ENCODE measurements around the gene LRRN3.

Gene LRRN3

DNA sequence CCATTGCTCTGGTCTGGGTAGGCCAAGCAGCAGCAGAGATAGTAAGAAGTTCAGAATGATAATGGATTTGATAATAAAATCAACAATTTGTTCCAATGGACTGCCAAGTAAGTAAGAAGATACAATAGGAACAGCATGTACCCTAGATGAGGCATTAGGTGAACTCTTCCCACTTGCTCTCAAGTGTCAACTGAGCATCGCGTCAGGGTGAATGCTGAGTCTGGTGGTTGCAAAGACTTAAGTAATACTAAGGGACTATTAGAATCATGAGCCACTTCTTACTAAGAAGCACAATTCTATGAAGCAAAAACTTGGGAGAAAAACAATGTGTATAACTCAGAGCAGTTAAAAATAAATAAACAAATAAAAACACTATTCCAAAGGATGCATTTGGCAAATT lies 54.5 kb downstream of the LRRN3 start:
- H3K9ac ChIP-seq (ENCODE audit: low read depth, low read length), result no peak overlapping the region
- H3K36me3 ChIP-seq (ENCODE audit: insufficient read depth, low read length), result no peaks in the 10 kb centered on the region
- no peaks in the 10 kb centered on the region for H3K9me3 ChIP-seq (ENCODE audit: insufficient read depth, low read length, severe bottlenecking)
- no peak for ATAC-seq (ENCODE audit: insufficient read depth, low read depth)
- no peaks in the 10 kb centered on the region for H3K27me3 ChIP-seq (ENCODE audit: insufficient read depth, low read length, poor library complexity)
- H3K4me1 ChIP-seq (ENCODE audit: insufficient read depth, low read length), result no peaks in the 10 kb centered on the region
- no peak overlapping the region for H3K27ac ChIP-seq (ENCODE audit: low read length)
- H3K4me3 ChIP-seq (ENCODE audit: low read depth in 1 of 2, low read length in 2 of 2), result no peak overlapping the region
- no peak for DNase-seq
- H2AFZ ChIP-seq (ENCODE audit: low read depth, low read length), result no peak overlapping the region
- no peaks in the 10 kb centered on the region for H3K79me2 ChIP-seq (ENCODE audit: insufficient read depth, low read length)
- TF ChIP-seq EZH2 (IDR thresholded peaks at IDR 0.05; ENCODE audit: borderline replicate concordance, low read depth, low read length, severe bottlenecking), result no peak
- TF ChIP-seq, protein P1, sequence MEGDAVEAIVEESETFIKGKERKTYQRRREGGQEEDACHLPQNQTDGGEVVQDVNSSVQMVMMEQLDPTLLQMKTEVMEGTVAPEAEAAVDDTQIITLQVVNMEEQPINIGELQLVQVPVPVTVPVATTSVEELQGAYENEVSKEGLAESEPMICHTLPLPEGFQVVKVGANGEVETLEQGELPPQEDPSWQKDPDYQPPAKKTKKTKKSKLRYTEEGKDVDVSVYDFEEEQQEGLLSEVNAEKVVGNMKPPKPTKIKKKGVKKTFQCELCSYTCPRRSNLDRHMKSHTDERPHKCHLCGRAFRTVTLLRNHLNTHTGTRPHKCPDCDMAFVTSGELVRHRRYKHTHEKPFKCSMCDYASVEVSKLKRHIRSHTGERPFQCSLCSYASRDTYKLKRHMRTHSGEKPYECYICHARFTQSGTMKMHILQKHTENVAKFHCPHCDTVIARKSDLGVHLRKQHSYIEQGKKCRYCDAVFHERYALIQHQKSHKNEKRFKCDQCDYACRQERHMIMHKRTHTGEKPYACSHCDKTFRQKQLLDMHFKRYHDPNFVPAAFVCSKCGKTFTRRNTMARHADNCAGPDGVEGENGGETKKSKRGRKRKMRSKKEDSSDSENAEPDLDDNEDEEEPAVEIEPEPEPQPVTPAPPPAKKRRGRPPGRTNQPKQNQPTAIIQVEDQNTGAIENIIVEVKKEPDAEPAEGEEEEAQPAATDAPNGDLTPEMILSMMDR (IDR thresholded peaks at IDR 0.05; ENCODE audit: borderline replicate concordance, extremely low read depth, low read length, poor library complexity, severe bottlenecking), result no peak
- H3K4me2 ChIP-seq (ENCODE audit: insufficient read depth, low read length), result no peak overlapping the region
- no peaks in the 10 kb centered on the region for H4K20me1 ChIP-seq (ENCODE audit: insufficient read depth, low read length)

DNA sequence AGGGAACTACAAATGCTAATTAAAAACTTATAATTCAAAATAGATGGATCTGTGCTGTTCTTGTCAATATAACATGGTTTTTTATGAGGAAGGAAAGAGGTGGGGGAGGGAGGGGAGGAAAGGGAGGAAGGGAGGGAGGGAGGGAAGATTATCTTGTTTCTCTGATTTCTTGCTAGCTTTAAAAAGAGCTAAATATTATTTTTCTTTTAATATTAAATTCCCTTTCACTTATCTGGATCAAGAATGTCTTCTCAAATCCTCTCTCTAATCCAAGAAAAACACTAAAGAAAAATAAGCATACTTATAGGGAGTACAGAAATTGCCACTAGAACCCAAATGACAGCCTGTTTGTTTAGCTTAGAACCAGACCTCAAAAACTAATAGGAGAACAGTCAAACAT lies 55.2 kb downstream of the LRRN3 start:
- no peaks in the 10 kb centered on the region for H3K36me3 ChIP-seq (ENCODE audit: insufficient read depth, low read length)
- H3K9me3 ChIP-seq (ENCODE audit: insufficient read depth, low read length, severe bottlenecking), result no peaks in the 10 kb centered on the region
- no peak for DNase-seq
- no peak overlapping the region for H3K4me2 ChIP-seq (ENCODE audit: insufficient read depth, low read length)
- H2AFZ ChIP-seq (ENCODE audit: low read depth, low read length), result no peak overlapping the region
- H3K4me1 ChIP-seq (ENCODE audit: insufficient read depth, low read length), result no peaks in the 10 kb centered on the region
- H3K9ac ChIP-seq (ENCODE audit: low read depth, low read length), result no peak overlapping the region
- no peak overlapping the region for H3K4me3 ChIP-seq (ENCODE audit: low read depth in 1 of 2, low read length in 2 of 2)
- no peaks in the 10 kb centered on the region for H3K79me2 ChIP-seq (ENCODE audit: insufficient read depth, low read length)
- H4K20me1 ChIP-seq (ENCODE audit: insufficient read depth, low read length), result no peaks in the 10 kb centered on the region
- H3K27me3 ChIP-seq (ENCODE audit: insufficient read depth, low read length, poor library complexity), result no peaks in the 10 kb centered on the region
- no peak for TF ChIP-seq EZH2 (IDR thresholded peaks at IDR 0.05; ENCODE audit: borderline replicate concordance, low read depth, low read length, severe bottlenecking)
- TF ChIP-seq, protein P1 (IDR thresholded peaks at IDR 0.05; ENCODE audit: borderline replicate concordance, extremely low read depth, low read length, poor library complexity, severe bottlenecking), result no peak
- H3K27ac ChIP-seq (ENCODE audit: low read length), result no peak overlapping the region
- no peak for ATAC-seq (ENCODE audit: insufficient read depth, low read depth)

- DNase-seq (no peak), ATAC-seq (ENCODE audit: insufficient read depth, low read depth) (no peak)
- Histone ChIP-seq H3K4me2 (ENCODE audit: insufficient read depth, low read length) (no peak overlapping the region), H3K9me3 (ENCODE audit: insufficient read depth, low read length, severe bottlenecking) (no peaks in the 10 kb centered on the region), H3K27me3 (ENCODE audit: insufficient read depth, low read length, poor library complexity) (no peaks in the 10 kb centered on the region), H3K27ac (ENCODE audit: low read length) (no peak overlapping the region), H3K36me3 (ENCODE audit: insufficient read depth, low read length) (no peaks in the 10 kb centered on the region), H3K4me3 (ENCODE audit: low read depth in 1 of 2, low read length in 2 of 2) (no peak overlapping the region), H3K9ac (ENCODE audit: low read depth, low read length) (no peak overlapping the region), H2AFZ (ENCODE audit: low read depth, low read length) (no peak overlapping the region), H3K4me1 (ENCODE audit: insufficient read depth, low read length) (no peaks in the 10 kb centered on the region), H3K79me2 (ENCODE audit: insufficient read depth, low read length) (no peaks in the 10 kb centered on the region), H4K20me1 (ENCODE audit: insufficient read depth, low read length) (no peaks in the 10 kb centered on the region)
- no peak for TF ChIP-seq EZH2 (IDR thresholded peaks at IDR 0.05; ENCODE audit: borderline replicate concordance, low read depth, low read length, severe bottlenecking)
- TF ChIP-seq, protein P1 (IDR thresholded peaks at IDR 0.05; ENCODE audit: borderline replicate concordance, extremely low read depth, low read length, poor library complexity, severe bottlenecking), result no peak
These were observed 57.0 kb downstream of the LRRN3 start for GRCh38 chr7:111147708-111148533.
